HS-5 (cell line): ENCODE measurements around the gene COQ5.

ENCODE experiments used
- DNase-seq: peaks from one replicate; pipeline ENCODE4 v3.0.0-alpha.2; 2012; ENCODE audit warnings: low read depth

Gene COQ5

DNA sequence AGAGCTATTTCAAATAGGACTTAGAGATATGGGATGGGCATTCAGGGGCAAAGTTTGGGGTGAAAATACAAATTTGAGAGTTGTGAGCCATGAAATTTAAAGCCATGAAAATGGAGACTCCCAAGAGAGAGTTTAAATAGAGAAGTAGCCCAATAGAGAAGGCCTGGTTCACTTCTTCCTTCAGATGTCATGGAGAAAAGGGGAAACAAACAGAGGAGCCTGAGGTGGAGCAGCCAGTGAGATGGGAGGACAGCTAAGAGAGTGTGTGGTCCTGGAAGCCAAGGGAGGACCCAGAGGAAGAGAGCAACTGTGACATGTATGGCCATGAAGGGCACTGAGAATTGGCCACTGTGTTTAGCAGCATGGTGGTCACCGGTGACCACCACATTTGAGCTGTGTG, 45.3 kb downstream of the COQ5 start:
- DNase-seq, result no peak

DNA sequence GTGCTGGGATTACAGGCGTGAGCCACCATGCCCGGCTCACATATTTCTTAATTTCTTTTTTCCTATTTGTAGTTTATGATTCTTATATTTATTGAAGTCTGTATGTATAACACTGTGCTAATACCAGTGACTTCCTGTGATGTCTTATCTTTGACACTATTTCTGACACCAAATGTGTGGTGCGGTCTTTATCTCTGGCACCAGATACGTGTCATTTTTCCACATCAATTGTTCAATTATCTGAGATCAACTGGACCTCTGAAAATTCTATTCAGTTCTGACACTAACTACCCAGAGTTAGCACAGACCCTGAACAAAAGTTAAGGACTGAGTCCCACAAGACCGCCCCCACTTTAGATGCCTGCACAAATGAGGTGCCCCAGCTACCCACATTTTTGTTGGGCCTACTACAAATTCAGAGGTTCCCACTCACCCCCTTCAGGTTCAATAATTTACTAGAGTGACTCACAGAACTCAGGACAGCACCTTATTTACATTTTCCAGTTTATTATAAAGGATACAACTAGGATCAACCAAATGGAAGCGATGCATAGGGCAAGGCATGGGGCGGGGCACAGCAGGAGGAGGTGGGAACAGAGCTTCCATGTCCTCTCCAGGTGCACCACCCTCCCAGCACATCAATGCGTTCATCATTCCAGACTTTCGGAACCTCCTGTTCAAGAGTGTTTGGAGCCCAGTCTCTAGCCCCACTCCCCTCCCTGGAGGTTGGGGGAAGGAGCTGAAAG, 47.8 kb downstream of the COQ5 start:
- no peak for DNase-seq

DNA sequence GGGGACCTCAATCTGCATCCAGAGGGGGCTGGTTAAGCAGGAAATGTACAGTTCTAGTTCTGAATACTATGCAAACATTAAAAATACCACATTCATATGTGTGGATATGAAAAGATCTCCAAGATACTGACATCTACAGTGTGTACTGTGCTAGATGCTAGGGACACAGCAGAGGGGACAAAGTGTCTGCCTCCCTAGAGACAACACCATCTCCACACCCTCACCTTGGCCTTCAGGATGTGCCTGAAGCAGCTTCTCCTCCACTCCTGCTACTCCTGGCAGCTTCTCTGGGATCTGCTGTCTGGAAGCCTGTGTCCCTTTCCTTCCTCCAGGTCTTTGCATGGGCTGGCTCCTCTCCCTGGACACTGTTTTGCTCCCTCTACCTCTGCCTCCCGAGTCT, 48.7 kb downstream of the COQ5 start:
- DNase-seq, result no peak

DNA sequence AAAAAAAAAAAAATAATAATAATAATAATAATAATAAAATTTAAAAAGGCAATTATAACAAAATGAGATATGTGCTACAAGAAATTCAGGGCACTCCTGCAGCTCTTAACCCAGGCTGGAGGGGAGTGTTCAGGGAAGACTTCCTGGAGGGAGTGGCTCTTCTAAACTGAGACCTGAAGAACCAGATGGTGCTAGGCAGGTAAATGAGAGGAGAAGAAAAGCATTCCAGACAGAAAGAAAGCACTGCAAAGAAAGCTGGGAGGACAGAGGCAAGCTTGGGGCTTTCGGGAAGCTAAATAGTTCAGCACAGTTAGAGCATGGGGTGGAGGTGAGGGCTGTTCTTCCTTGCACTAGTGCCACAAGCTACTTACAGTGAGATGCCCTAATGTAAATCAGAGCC, 49.5 kb downstream of the COQ5 start:
- DNase-seq, result no peak

DNA sequence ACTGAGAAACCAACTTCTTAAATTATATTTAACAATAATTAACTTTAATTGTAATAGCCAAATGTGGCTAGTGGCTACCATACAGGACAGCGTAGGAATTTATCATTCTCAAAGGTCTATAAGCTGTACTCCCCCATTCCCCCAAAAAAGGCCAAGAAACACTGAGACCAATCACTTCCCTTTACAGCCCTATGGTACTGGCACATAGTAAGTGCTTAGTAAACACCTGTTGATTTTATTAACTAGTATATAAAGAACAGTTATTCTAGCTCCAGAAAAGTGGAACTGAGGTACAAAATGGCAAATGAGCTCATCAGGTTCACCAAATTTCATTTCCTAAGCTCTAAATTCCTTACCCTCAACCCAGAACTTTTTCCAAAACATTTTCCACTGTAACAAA, 53.3 kb downstream of the COQ5 start:
- DNase-seq, result no peak

DNA sequence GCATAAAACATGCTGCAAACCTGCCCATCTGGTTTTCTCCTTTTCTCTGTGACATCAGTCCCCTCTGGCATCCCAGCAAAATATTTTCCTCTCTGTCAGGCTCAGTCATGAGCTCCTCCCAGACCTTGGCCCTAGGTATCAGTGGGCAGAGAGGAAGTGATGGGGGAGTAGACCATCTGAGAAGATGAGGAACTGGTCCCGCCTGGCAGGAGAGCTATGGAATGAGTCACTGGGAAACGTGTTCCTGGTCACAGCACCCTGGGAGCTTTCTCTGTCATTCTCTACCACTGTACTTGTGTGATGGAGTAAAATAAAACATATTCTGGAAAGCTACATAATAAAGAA, 54.4 kb downstream of the COQ5 start:
- DNase-seq, result peak; percentile 93

DNA sequence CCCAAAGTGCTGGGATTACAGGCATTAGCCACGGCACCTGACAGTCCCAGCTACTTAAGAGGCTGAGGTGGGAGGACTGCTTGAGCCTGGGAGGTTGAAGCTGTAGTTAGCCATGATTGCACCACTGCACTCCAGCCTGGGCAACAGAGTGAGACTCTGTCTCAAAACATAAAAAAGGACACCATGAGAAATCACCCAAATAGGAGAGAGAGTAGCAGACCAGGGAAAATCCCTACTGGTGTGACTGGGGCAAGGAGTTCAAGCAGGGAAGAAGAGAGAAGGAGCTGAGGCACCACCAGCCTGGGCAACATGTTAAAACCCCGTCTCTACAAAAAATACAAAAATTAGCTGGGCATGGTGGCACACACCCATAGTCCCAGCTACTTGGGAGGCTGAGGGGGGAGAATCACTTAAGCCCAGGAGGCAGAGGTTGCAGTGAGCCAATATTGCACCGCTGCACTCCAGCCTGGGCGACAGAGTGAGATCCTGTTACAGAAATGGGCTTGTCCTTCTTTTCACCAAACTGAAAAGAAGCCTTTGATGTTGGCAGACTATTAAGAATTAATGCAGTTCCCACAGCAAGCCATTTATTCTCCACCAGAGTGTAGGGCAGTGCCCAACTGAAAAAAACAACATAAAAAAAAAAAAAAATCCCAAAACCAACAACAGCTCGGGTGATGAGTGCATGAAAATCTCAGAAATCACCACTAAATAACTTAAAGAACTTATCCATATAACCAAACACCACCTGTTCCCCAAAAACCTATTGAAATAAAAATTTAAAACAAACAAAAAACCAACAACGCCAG, 54.9 kb downstream of the COQ5 start:
- no peak for DNase-seq

DNA sequence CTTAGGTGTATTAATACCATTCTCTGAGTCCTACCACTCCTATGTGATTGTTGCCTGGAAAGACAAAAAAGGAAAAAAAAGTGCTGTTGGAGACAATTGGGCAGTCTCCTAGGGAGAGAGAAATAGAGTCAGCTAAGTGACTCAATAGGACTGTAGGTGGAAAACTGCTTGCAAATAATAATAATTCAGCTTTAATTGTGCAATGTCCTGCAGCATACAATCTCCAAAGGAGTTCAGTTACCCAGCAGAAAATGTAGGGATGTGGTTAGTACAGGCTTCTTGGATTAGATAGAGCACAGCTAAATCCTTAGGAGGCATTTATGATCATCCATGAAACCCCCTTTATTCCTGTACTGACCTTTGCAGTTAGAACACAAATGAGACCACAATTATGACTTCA, 56.4 kb downstream of the COQ5 start:
- DNase-seq, result no peak

DNA sequence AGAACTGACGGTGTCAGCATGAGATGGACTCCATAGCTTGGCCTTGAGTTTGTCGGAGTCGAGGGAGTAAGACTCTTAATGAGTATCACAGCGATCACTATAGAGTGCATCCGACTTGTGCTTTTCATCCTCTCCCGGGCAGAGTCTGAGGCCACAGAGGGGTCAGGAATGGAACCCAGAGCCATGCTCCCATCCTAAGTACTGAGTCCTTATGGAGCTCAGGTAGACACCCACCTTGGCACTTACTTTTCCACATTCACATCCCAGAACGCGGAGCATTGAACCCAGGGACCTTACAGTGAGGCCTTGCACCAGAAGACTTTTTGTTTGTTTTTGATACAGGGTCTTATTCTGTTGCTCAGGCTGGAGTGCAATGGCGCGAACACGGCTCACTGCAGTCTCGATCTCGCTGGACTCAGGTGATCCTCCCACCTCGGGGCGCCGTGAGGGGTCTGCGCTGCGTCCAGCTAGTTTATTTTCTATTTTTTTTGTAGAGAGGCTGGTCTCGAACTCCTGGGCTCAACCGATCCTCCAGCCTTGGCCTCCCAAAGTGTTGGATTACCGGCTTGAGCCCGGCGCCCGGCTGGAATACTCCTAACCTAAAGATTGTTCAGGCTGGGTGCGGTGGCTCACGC, 58.7 kb downstream of the COQ5 start:
- DNase-seq, result no peak

DNA sequence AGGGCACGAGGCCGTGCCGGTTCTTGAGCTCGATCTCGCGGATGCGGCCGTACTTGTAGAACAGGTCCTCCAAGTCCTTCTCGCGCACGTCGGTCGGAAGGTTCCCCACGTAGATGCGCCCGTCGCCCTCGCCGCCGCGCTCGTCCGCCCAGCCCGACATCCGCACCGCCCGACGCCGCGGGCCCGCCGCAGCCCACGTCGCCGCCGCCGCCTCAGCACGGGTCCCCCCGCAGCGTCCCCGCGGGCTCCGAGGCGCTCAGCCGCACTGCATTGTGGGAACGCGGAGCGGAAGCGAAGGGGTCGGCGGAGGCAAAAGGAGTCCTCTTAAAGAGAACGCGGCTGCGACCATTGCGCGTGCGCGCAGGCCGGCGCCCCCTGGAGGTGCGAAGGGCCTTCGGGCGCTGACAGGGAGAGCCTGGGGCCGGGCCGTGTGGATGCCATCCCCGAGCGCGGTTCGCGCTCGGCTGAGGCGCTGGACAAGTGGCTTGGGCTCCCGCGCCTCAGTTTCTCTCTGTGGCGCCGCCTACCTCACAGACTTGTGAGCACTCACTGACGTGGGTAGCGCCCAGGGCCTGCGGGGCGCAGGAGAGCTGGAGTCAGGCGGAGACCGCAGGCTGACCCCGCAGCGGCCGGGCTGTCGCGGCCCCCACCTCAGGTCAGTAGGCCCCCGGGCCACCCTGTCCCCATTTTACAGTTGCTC, 59.4 kb downstream of the COQ5 start, which contains the start of gene SRSF9:
TSS of gene SRSF9 (minus strand) at position 299 of the 700 bp plus-strand sequence. CDS start at position 160, 139 bp downstream.
- DNase-seq, result peak; percentile 76

DNA sequence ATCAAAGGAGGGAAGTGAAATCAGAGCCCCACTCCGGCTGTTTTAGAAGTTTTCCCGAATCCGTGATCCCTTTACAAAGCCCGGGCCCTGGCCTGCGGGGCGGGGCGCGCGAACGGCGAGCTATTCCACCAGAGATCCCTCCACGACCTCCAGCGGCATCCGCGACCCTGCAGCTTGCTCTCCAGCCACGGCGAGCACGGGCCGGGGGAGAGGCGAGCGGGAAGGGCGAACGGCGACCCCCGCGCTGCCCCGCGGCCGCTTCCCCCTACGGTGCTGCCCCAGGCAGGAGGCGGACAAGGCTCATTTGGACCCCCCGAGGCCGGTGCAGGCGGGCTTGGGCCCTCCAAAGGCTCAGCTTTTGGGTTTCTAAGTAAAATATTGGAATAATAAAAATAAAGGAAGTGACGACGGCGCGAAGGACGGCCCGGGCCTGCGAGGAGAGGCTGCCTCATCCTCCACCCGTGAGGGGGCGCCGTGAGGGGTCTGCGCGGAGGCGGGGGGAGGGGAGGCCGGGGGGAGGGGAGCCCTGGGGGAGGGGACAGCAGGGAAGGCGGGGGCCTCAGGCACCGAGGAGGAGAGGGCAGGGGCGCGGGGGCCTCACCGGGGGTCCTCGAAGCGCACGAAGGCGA, 60.0 kb downstream of the COQ5 start:
- DNase-seq, result no peak

DNA sequence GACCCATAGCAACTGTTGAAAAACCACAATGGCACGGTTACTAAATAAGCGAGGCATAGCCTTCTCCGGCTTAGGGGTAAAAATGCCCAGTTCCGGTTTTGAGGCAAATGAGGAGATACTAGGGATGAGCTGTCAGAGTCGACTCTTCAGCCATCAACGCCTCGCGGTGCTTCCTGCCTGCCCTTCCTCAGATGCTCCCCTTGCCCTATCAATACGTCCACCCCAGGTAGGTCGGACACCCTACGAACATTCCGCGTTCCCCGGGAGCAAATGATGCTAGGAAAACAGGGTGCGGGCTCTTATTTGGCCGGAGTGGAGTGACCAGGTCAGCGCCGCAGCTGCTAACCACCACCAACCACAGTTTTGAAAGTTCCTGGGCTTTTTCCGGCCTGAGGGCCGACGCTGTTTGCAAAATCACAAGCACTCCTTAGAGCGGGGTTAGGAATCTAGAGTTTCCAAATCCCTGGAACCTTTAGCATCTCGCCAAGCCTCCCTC, 60.6 kb downstream of the COQ5 start:
- DNase-seq, result no peak

DNA sequence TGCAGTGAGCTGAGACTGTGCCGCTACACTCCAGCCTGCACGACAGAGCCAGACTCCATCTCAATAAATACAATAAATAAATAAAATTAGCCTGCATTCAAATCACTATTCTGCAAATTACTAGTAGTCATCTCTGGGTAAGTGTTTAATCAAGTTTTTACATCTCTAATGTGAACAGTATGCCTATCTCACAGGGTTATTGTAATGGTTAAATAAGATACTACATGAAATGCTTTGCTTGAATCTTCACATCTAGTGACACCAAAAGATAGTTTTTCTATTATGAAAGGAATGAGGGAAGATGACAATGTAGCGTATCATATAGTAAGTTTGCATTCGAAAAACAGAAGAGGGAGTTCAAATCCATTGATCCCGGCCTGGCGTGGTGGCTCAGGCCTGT, 61.5 kb downstream of the COQ5 start:
- no peak for DNase-seq

DNA sequence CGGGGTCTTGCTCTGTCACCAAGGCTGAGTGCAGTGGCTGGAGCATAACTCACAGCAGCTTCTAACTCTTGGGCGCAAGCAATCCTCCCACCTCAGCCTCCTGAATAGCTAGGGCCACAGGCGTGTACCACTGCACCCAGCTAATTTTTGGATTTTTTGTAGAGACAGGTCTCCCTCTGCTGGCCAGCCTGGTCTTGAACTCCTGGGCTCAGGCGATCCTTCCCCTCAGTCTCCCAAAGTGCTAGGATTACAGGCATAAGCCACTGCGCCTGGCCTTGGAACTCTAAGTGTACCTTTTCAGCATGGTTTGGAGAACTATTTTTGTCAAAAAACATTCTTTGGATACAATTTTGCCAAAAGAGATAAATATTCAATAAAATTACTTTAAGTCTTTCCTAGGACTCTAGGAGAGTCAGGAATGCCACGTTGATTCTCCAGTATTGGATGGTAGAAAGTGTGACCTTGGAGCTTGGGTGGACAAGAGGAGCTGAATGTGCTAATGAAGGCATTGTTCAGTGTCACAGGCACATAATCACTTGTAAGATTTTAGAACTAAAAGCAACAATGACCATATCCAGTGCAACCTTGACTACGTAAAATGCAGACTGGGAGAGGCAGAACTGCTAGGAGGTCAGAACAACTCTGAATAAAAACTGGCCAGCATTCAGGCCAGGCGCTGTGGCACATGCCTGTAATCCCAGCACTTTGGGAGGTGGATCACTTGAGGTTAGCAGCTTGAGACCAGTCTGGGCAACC, 62.2 kb downstream of the COQ5 start:
- no peak for DNase-seq

DNA sequence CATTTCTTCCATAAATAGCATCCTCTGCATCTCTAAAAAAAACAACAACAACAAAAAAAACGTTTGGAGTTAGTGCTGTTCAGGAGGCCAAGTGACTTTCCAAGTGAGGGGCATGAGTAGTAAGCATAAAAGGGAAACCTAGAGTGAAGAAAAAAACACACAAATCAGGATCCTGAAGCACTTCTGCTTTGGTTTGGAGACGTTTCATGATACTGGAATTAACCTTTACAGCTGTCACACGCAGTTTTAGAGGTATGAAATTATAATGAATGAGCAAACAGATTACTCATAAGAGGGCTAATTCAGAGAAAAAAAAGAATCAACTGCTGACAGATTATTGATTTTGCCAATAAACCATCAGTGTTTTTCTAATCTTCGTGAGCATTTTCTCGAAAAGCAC, 63.2 kb downstream of the COQ5 start:
- DNase-seq, result no peak

DNA sequence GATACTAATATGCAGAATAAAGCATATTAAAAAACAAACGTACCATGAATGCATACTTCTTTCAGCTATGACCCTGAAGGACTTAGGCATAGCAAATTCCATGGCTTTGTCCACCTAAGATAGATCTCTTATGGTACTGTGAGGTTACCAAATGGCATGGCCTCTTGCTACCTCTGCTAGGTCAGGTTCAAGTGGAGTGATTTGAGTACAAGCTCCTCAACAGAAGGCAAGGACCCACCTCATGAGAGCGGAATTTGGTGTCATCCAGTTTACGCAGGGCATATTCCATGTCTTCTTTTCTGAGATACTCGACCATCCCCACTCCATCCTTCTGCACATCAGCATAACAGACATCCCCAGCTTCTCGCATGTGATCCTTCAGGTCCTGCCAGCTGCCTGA, 65.2 kb downstream of the COQ5 start:
- DNase-seq, result no peak

DNA sequence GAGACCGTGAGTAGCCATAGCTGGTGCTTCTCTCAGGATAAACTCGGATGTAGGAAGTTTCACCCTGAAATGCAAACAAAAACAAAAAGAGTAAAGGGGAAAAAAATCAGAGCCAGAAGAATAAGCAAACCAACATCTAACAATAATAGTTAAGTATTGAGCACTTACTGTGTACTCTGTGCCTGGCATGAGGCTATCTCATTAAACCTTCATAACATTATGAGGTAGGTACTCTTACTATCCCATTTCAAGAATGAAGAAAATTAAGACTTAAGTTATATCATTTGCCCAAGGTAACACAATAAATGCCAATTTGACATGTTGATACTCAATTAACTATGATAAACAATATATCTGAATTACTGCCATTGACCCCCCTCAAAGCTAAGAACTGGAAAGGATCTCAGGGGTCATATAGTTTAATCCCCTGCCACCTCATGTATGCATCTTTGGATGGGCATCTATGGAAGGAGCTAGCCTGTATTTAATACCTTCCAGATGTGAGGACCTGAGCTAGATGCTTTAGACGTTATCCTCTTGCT, 66.8 kb downstream of the COQ5 start:
- DNase-seq, result no peak

DNA sequence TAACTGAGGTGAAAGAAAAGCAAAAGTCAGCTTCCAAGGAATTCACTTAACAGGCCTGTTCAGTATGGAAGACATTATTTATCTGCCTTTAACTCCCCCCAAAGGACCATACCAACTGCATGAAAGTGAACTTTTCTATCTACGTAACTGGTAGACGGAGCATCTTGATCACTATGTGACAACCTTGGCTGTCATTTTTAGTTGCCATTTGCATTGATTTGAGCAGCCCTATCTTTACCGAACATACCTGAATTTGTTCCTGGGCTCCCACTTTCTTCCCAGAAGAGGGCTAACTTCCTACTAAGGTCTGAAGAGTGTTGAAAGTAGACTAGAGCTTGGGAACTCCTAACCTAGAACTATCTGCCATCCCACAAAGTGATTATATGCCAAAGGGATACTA, 68.8 kb downstream of the COQ5 start:
- DNase-seq, result no peak

DNA sequence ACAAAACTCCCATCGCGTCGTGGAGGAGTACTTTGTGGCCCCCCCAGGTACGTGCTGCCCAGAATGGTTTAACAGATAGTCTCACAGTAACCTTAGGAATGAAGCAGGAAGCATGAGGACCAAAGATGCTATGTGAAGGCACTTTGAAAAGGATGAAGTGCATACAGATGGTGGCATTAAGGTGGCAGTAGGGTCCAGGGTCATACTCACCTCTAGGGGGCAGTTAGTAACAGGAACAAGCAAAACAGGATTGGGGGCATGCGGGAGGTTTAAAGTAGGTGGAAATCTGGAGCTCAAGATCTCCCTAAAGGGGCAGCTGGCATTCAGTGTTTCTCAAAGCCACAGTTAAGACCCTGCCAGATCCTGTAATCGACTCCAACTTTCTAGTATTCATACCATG, 71.8 kb downstream of the COQ5 start:
- DNase-seq, result no peak

DNA sequence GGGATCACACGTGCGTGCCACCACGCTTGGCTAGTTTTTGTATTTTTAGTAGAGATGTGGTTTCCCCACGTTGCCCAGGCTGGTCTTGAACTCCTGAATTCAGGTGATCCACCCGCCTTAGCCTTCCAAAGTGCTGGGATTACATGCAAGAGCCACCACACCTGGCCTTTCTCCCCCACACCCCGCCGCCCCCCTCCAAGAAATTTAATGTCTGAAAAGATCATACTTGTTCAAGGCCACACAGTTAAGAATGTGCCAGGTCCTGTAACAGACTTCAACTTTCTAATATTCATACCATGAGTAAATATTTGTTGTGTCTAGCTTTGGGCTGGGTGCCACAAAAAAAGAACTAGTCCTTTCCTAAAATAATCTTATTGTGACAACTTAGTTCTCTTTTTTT, 73.7 kb downstream of the COQ5 start:
- no peak for DNase-seq

DNA sequence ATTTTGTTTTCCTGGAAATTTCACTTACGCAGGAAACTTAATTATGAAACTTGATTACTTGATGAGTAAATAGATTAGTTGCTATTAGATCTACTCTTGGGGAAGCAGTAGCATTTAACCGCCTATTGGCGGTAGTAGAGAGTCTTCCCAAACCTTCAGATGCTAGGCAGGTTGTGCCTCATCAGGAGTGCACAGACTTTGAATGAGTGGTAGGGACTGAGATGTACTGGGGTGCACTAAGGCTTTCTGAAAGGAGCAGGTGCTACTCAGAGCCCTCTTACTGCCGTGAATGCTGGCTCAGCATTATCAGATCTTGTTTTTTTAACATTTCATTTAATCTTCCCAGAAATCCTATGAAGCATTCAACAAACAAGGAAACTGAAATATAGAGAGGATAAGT, 75.0 kb downstream of the COQ5 start:
- DNase-seq, result no peak
